ENCODE measurements around the gene WNK1. TPM values are rescaled to one million over a fixed set of nuclear protein-coding genes. Genes with fewer than 3 reads are reported as not detected.
A peak's percentile ranks its signal among the peaks of the same experiment; 100 is the strongest.

WNK1 gene
- polyA plus RNA-seq, 1 donor (not counting 4 experiments of a cell fraction or from before 2014, with no cell fraction given): 72.3 TPM

- peaks cover 9% of the 10 kb centered on the region for H3K4me1 ChIP-seq (ENCODE audit: control insufficient read depth, extremely low read depth, insufficient read depth, low read length)
- FAIRE-seq (no peak), DNase-seq (ENCODE audit: low read depth, low spot score) (no peak)
- H3K36me3 ChIP-seq (ENCODE audit: control insufficient read depth in 2 of 2, extremely low read depth in 1 of 2, insufficient read depth in 2 of 2, low read length in 2 of 2): no peaks in the 10 kb centered on the region
- no peak overlapping the region for H3K4me2 ChIP-seq (ENCODE audit: control insufficient read depth, extremely low read depth, insufficient read depth, low read depth, low read length)
- H4K20me1 ChIP-seq (ENCODE audit: control insufficient read depth, extremely low read depth, insufficient read depth, low read length): no peaks in the 10 kb centered on the region
- TF ChIP-seq EZH2 (IDR thresholded peaks at IDR 0.05; ENCODE audit: low read length) (no peak), CTCF (optimal IDR thresholded peaks at IDR 0.05 in 1 of 3, IDR thresholded peaks at IDR 0.05 in 1 of 3, conservative IDR thresholded peaks at IDR 0.05 in 1 of 3; ENCODE audit: extremely low read depth in 1 of 3, insufficient read depth in 2 of 3, low read length in 3 of 3) (no peak)
- H2AFZ ChIP-seq (ENCODE audit: control insufficient read depth, low read length): no peak overlapping the region
- no peaks in the 10 kb centered on the region for H3K9me1 ChIP-seq (ENCODE audit: control insufficient read depth, extremely low read depth, insufficient read depth, low read length)
- H3K9ac ChIP-seq (ENCODE audit: control insufficient read depth, extremely low read depth, insufficient read depth, low read length): no peak overlapping the region
- peak overlapping the region; percentile 33 for H3K27ac ChIP-seq (ENCODE audit: control insufficient read depth, insufficient read depth, low read length)
- H3K9me3 ChIP-seq (ENCODE audit: control insufficient read depth, low read depth, low read length): no peaks in the 10 kb centered on the region
- no peak overlapping the region for H3K4me3 ChIP-seq (ENCODE audit: control insufficient read depth in 2 of 3, extremely low read depth in 1 of 3, insufficient read depth in 2 of 3, low read depth in 1 of 3, low read length in 3 of 3)
- no peaks in the 10 kb centered on the region for H3K27me3 ChIP-seq (ENCODE audit: control insufficient read depth, extremely low read depth, insufficient read depth, low read length)
- dilution Hi-C loops (cut with MboI; ENCODE audit: extremely low pct_ligation_motif_present, low sequenced_read_pairs): no loop called here
- H3K79me2 ChIP-seq (ENCODE audit: control insufficient read depth, insufficient read depth, low read length): no peaks in the 10 kb centered on the region
Measured at GRCh38 chr12:954741-955140, 202.4 kb downstream of the WNK1 start.

GRCh38 chr12:955939-956338, 203.6 kb downstream of the WNK1 start:
- no peak for FAIRE-seq
- no peak overlapping the region for H3K4me2 ChIP-seq (ENCODE audit: control insufficient read depth, extremely low read depth, insufficient read depth, low read depth, low read length)
- H3K79me2 ChIP-seq (ENCODE audit: control insufficient read depth, insufficient read depth, low read length): no peaks in the 10 kb centered on the region
- no peak overlapping the region for H3K9ac ChIP-seq (ENCODE audit: control insufficient read depth, extremely low read depth, insufficient read depth, low read length)
- peaks cover 9% of the 10 kb centered on the region for H3K4me1 ChIP-seq (ENCODE audit: control insufficient read depth, extremely low read depth, insufficient read depth, low read length)
- TF ChIP-seq EZH2 (IDR thresholded peaks at IDR 0.05; ENCODE audit: low read length) (no peak), CTCF (optimal IDR thresholded peaks at IDR 0.05 in 1 of 3, IDR thresholded peaks at IDR 0.05 in 1 of 3, conservative IDR thresholded peaks at IDR 0.05 in 1 of 3; ENCODE audit: extremely low read depth in 1 of 3, insufficient read depth in 2 of 3, low read length in 3 of 3) (no peak)
- dilution Hi-C loops (cut with MboI; ENCODE audit: extremely low pct_ligation_motif_present, low sequenced_read_pairs): no loop called here
- no peaks in the 10 kb centered on the region for H3K9me3 ChIP-seq (ENCODE audit: control insufficient read depth, low read depth, low read length)
- no peak overlapping the region for H3K4me3 ChIP-seq (ENCODE audit: control insufficient read depth in 2 of 3, extremely low read depth in 1 of 3, insufficient read depth in 2 of 3, low read depth in 1 of 3, low read length in 3 of 3)
- no peaks in the 10 kb centered on the region for H3K9me1 ChIP-seq (ENCODE audit: control insufficient read depth, extremely low read depth, insufficient read depth, low read length)
- H3K27ac ChIP-seq (ENCODE audit: control insufficient read depth, insufficient read depth, low read length): no peak overlapping the region
- DNase-seq (ENCODE audit: low read depth, low spot score): no peak
- no peaks in the 10 kb centered on the region for H3K27me3 ChIP-seq (ENCODE audit: control insufficient read depth, extremely low read depth, insufficient read depth, low read length)
- no peaks in the 10 kb centered on the region for H4K20me1 ChIP-seq (ENCODE audit: control insufficient read depth, extremely low read depth, insufficient read depth, low read length)
- H3K36me3 ChIP-seq (ENCODE audit: control insufficient read depth in 2 of 2, extremely low read depth in 1 of 2, insufficient read depth in 2 of 2, low read length in 2 of 2): no peaks in the 10 kb centered on the region
- H2AFZ ChIP-seq (ENCODE audit: control insufficient read depth, low read length): no peak overlapping the region

Data from keratinocyte (primary cell).